SK-N-SH treated with all-trans-retinoic acid at 6 μM for 48 hours (cell line): ENCODE measurements around the gene CRMP1.

Source experiments
- ATAC-seq: fragments of 200-7000 bp; cut with Tn5 transposase; 3 replicates; pipeline ENCODE4 v1.9.1; 2020; ENCODE audit warnings: mild to moderate bottlenecking, moderate library complexity
- BACH2 ChIP-seq: fragments of 250-450 bp; sonication (Bioruptor Pico); IDR thresholded peaks from 2 replicates; pipeline ENCODE4 v1.9.0; 2021; ENCODE audit warnings: mild to moderate bottlenecking, borderline replicate concordance
- CSDC2 ChIP-seq: fragments of 250-450 bp; sonication (Bioruptor Pico); IDR thresholded peaks from 2 replicates; pipeline ENCODE4 v1.5.0; 2020; ENCODE audit warnings: mild to moderate bottlenecking, moderate library complexity
- ESRRG ChIP-seq: fragments of 250-450 bp; sonication (Bioruptor Pico); IDR thresholded peaks from 2 replicates; pipeline ENCODE4 v1.6.1; 2021; ENCODE audit warnings: mild to moderate bottlenecking
- GLIS3 ChIP-seq: fragments of 250-450 bp; sonication (Bioruptor Pico); IDR thresholded peaks from 2 replicates; pipeline ENCODE4 v1.5.0; 2020; ENCODE audit warnings: mild to moderate bottlenecking, moderate library complexity
- ISL1 ChIP-seq: fragments of 250-450 bp; sonication (Bioruptor Pico); IDR thresholded peaks from 2 replicates; pipeline ENCODE4 v2.1.2; 2022; ENCODE audit warnings: mild to moderate bottlenecking, moderate library complexity
- OSR1 ChIP-seq: fragments of 250-450 bp; sonication (Bioruptor Pico); IDR thresholded peaks from 2 replicates; pipeline ENCODE4 v1.8.0; 2022; ENCODE audit warnings: moderate library complexity, mild to moderate bottlenecking, inconsistent platforms
- PPARA ChIP-seq: fragments of 250-450 bp; sonication (Bioruptor Pico); IDR thresholded peaks from 2 replicates; pipeline ENCODE4 v1.5.0; 2020; ENCODE audit warnings: mild to moderate bottlenecking, borderline replicate concordance
- RARB ChIP-seq: fragments of 250-450 bp; sonication (Bioruptor Pico); IDR thresholded peaks from 2 replicates; pipeline ENCODE4 v1.8.0; 2021; ENCODE audit warnings: mild to moderate bottlenecking, moderate library complexity
- SNAI2 ChIP-seq: fragments of 250-450 bp; sonication (Bioruptor Pico); IDR thresholded peaks from 2 replicates; pipeline ENCODE4 v1.5.0; 2020; ENCODE audit warnings: mild to moderate bottlenecking, moderate library complexity
- TCF4 ChIP-seq: fragments of 250-450 bp; sonication (Bioruptor Pico); IDR thresholded peaks from 2 replicates; pipeline ENCODE4 v1.8.0; 2021; ENCODE audit warnings: mild to moderate bottlenecking, moderate library complexity, borderline replicate concordance
- TOX ChIP-seq: fragments of 250-450 bp; sonication (Bioruptor Pico); IDR thresholded peaks from 2 replicates; pipeline ENCODE4 v1.8.0; 2021; ENCODE audit warnings: mild to moderate bottlenecking, moderate library complexity, borderline replicate concordance
- ZC3H10 ChIP-seq: fragments of 250-450 bp; sonication (Bioruptor Pico); IDR thresholded peaks from 2 replicates; pipeline ENCODE4 v1.5.1; 2021; ENCODE audit warnings: mild to moderate bottlenecking, moderate library complexity
- ZFP3 ChIP-seq: fragments of 250-450 bp; sonication (Bioruptor Pico); IDR thresholded peaks from 2 replicates; pipeline ENCODE4 v1.5.0; 2020; ENCODE audit warnings: mild to moderate bottlenecking, moderate library complexity
- ZFP30 ChIP-seq: fragments of 450-650 bp; formaldehyde crosslinking; IDR thresholded peaks from 2 replicates; pipeline ENCODE4 v1.5.0; 2022; ENCODE audit warnings: mild to moderate bottlenecking, moderate library complexity
- ZNF565 ChIP-seq: fragments of 450-650 bp; formaldehyde crosslinking; conservative IDR thresholded peaks from 2 replicates; pipeline ENCODE4 v1.5.0; 2020; ENCODE audit warnings: low read depth, mild to moderate bottlenecking, moderate library complexity
- ZNF70 ChIP-seq: fragments of 450-650 bp; formaldehyde crosslinking; IDR thresholded peaks from 2 replicates; pipeline ENCODE4 v1.5.0; 2020; ENCODE audit warnings: mild to moderate bottlenecking, moderate library complexity
- ZNF8 ChIP-seq: fragments of 450-650 bp; formaldehyde crosslinking; IDR thresholded peaks from 2 replicates; pipeline ENCODE4 v1.5.0; 2020; ENCODE audit warnings: mild to moderate bottlenecking, moderate library complexity
- TF ChIP-seq, protein P1 (sequence below): fragments of 250-450 bp; sonication (Bioruptor Pico); IDR thresholded peaks from 2 replicates; pipeline ENCODE4 v1.5.0; 2020; ENCODE audit warnings: mild to moderate bottlenecking, moderate library complexity
- TF ChIP-seq, protein P2 (sequence below): fragments of 250-450 bp; sonication (Bioruptor Pico); IDR thresholded peaks from 2 replicates; pipeline ENCODE4 v1.8.0; 2021; ENCODE audit warnings: low read depth, mild to moderate bottlenecking, moderate library complexity, borderline replicate concordance
- TF ChIP-seq, protein P3 (sequence below): fragments of 250-450 bp; sonication (Bioruptor Pico); IDR thresholded peaks from 2 replicates; pipeline ENCODE4 v1.5.1; 2020; ENCODE audit warnings: low read depth, mild to moderate bottlenecking, moderate library complexity
- TF ChIP-seq, protein P4 (sequence below): fragments of 250-450 bp; sonication (Bioruptor Pico); IDR thresholded peaks from 2 replicates; pipeline ENCODE4 v1.8.0; 2020; ENCODE audit warnings: mild to moderate bottlenecking, moderate library complexity, borderline replicate concordance

Gene CRMP1

DNA sequence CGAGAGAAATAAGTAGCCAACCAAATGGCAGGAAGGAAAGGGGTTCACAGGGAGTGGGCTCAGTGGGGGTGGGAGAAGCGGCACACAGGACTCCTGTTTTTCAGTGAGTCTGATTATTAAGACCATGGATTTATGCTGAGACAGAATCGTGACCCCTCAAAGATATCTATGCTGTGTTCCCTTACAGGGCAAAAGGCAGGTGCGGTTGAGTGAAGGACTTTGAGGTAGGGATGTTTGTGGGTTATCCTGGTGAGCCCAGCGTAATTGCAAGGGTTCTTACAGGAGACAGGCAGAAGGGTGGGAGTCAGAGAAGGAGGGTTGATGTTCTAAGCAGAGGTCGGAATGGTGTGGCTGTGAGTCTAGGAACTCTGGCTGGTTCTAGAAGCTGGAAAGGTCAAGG, 108.9 kb downstream of the CRMP1 start:
- no peak for ATAC-seq
- TF ChIP-seq ISL1 (CRISPR knock-in tag), result no peak
- TF ChIP-seq CSDC2, result no peak
- no peak for TF ChIP-seq RARB (CRISPR knock-in tag)
- TF ChIP-seq ZNF70, result no peak
- TF ChIP-seq SNAI2, result no peak

DNA sequence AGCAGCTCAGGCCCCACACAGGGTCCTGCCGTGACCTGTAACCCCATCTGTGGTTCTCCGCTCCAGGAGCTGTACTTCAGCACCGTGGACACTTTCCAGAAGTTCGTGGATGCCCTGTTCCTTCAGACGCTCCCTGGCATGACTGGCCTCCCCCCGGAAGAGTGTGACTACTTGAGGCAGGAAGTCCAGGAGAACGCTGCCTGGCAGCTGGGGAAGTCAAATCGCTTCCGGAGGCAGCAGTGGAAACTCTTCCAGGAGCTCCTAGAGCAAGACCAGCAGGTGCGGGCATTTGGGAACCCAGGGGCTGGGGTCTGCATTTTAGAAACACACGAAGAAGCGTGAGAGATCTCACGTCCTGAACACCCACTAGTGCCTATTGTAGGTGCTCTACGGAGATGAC, 109.4 kb downstream of the CRMP1 start:
- no peak for TF ChIP-seq ZFP30
- TF ChIP-seq BACH2 (CRISPR knock-in tag), result no peak
- TF ChIP-seq CSDC2, result no peak
- TF ChIP-seq OSR1 (CRISPR knock-in tag), result no peak
- TF ChIP-seq ZFP3 (CRISPR knock-in tag), result no peak
- TF ChIP-seq, protein P1, sequence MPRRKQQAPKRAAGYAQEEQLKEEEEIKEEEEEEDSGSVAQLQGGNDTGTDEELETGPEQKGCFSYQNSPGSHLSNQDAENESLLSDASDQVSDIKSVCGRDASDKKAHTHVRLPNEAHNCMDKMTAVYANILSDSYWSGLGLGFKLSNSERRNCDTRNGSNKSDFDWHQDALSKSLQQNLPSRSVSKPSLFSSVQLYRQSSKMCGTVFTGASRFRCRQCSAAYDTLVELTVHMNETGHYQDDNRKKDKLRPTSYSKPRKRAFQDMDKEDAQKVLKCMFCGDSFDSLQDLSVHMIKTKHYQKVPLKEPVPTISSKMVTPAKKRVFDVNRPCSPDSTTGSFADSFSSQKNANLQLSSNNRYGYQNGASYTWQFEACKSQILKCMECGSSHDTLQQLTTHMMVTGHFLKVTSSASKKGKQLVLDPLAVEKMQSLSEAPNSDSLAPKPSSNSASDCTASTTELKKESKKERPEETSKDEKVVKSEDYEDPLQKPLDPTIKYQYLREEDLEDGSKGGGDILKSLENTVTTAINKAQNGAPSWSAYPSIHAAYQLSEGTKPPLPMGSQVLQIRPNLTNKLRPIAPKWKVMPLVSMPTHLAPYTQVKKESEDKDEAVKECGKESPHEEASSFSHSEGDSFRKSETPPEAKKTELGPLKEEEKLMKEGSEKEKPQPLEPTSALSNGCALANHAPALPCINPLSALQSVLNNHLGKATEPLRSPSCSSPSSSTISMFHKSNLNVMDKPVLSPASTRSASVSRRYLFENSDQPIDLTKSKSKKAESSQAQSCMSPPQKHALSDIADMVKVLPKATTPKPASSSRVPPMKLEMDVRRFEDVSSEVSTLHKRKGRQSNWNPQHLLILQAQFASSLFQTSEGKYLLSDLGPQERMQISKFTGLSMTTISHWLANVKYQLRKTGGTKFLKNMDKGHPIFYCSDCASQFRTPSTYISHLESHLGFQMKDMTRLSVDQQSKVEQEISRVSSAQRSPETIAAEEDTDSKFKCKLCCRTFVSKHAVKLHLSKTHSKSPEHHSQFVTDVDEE (CRISPR knock-in tag), result no peak
- TF ChIP-seq, protein P2, sequence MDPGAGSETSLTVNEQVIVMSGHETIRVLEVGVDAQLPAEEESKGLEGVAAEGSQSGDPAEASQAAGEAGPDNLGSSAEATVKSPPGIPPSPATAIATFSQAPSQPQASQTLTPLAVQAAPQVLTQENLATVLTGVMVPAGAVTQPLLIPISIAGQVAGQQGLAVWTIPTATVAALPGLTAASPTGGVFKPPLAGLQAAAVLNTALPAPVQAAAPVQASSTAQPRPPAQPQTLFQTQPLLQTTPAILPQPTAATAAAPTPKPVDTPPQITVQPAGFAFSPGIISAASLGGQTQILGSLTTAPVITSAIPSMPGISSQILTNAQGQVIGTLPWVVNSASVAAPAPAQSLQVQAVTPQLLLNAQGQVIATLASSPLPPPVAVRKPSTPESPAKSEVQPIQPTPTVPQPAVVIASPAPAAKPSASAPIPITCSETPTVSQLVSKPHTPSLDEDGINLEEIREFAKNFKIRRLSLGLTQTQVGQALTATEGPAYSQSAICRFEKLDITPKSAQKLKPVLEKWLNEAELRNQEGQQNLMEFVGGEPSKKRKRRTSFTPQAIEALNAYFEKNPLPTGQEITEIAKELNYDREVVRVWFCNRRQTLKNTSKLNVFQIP (CRISPR knock-in tag), result no peak
- TF ChIP-seq, protein P3, sequence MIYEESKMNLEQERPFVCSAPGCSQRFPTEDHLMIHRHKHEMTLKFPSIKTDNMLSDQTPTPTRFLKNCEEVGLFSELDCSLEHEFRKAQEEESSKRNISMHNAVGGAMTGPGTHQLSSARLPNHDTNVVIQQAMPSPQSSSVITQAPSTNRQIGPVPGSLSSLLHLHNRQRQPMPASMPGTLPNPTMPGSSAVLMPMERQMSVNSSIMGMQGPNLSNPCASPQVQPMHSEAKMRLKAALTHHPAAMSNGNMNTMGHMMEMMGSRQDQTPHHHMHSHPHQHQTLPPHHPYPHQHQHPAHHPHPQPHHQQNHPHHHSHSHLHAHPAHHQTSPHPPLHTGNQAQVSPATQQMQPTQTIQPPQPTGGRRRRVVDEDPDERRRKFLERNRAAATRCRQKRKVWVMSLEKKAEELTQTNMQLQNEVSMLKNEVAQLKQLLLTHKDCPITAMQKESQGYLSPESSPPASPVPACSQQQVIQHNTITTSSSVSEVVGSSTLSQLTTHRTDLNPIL (CRISPR knock-in tag), result no peak
- no peak for TF ChIP-seq ZNF8 (CRISPR knock-in tag)
- TF ChIP-seq, protein P4, sequence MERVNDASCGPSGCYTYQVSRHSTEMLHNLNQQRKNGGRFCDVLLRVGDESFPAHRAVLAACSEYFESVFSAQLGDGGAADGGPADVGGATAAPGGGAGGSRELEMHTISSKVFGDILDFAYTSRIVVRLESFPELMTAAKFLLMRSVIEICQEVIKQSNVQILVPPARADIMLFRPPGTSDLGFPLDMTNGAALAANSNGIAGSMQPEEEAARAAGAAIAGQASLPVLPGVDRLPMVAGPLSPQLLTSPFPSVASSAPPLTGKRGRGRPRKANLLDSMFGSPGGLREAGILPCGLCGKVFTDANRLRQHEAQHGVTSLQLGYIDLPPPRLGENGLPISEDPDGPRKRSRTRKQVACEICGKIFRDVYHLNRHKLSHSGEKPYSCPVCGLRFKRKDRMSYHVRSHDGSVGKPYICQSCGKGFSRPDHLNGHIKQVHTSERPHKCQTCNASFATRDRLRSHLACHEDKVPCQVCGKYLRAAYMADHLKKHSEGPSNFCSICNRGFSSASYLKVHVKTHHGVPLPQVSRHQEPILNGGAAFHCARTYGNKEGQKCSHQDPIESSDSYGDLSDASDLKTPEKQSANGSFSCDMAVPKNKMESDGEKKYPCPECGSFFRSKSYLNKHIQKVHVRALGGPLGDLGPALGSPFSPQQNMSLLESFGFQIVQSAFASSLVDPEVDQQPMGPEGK (CRISPR knock-in tag), result no peak
- TF ChIP-seq PPARA (CRISPR knock-in tag), result no peak
- TF ChIP-seq TOX (CRISPR knock-in tag), result no peak
- no peak for TF ChIP-seq ZC3H10 (CRISPR knock-in tag)
- no peak for TF ChIP-seq ZNF70
- no peak for ATAC-seq

DNA sequence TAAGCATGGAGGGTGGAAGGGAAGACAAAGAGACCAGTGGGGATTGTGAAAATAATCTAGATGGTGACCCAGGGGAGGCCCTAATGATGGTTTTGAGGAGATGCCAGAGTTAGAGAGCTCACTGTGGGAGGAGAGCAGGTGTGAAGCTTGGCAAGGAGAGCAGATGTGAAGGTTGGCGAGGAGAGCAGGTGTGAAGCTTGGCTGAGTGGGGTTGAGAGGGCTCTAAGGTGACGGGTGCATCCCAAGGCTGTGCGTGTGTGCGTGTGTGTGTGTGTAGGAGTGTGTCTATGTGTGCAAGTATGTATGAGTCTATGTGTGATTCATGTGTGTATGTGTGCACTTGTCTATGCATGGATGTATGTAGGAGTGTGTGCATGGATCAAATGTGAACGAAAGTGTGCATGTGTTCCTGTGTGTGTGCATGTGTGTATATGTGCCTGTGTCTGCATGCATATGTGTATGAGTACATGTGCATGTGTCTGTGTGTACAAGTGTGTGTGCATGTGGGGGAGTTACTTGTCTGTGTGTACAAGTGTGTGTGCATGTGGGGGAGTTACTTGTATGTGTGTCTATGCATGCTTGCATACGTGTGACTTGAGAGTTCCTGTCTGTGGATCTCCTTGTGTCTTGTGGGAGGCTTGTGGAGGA, 109.9 kb downstream of the CRMP1 start:
- ATAC-seq, result no peak
- TF ChIP-seq ISL1 (CRISPR knock-in tag) (no peak), TOX (CRISPR knock-in tag) (no peak)

DNA sequence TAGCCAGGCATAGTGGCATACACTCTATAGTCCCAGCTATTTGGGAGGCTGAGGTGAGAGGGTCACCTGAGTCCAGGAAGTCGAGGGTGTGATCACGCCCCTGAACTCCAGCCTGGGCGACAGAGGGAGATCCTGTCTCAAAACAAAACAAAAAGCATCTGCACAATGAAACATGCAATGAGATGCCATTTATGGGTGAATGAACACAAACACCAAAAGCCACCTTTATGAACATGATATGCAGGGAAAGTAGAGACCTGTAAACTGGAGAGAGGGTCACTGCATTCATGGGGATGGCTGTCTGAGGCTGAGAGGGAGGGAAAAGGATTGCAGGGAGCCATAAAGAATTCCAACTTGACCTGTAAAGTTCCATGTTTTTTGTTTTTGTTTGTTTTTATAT, 111.2 kb downstream of the CRMP1 start:
- TF ChIP-seq ISL1 (CRISPR knock-in tag), result no peak
- TF ChIP-seq, protein P3 (CRISPR knock-in tag), result no peak
- no peak for TF ChIP-seq ZNF565
- no peak for TF ChIP-seq ZFP30
- no peak for TF ChIP-seq GLIS3 (CRISPR knock-in tag)
- no peak for TF ChIP-seq SNAI2
- TF ChIP-seq, protein P4 (CRISPR knock-in tag), result no peak
- no peak for TF ChIP-seq ZNF8 (CRISPR knock-in tag)
- TF ChIP-seq ZFP3 (CRISPR knock-in tag), result no peak
- no peak for TF ChIP-seq ESRRG (CRISPR knock-in tag)
- TF ChIP-seq TCF4 (CRISPR knock-in tag), result no peak
- TF ChIP-seq RARB (CRISPR knock-in tag), result no peak
- TF ChIP-seq ZNF70, result no peak
- TF ChIP-seq PPARA (CRISPR knock-in tag), result no peak
- no peak for TF ChIP-seq CSDC2
- TF ChIP-seq OSR1 (CRISPR knock-in tag), result no peak
- ATAC-seq, result no peak
